GM10248 (cell line): ENCODE data around the gene LARGE1.

Experiments used
- CTCF ChIA-PET: fragments of 300-600 bp; sonication (Branson Sonifier 250); formaldehyde crosslinking; extraction: SDS; loops from one replicate; lab custom pipeline; 2021; ENCODE audit warnings: antibody characterized with exemption; lab: Yijun Ruan, JAX
- POLR2A ChIA-PET: fragments of 350-650 bp; sonication (Branson Sonifier 250); formaldehyde crosslinking; extraction: SDS; loops from one replicate; lab custom pipeline; 2020; ENCODE audit warnings: antibody characterized with exemption; lab: Yijun Ruan, JAX
- DNase-seq: peaks from one replicate; pipeline ENCODE4 v3.0.0; 2012; ENCODE audit errors: extremely low spot score
- CTCF ChIP-seq: IDR thresholded peaks from 2 replicates; pipeline ENCODE4 v1.5.1; 2012; ENCODE audit warnings: mild to moderate bottlenecking, low read depth; ENCODE audit errors: extremely low read depth, missing control alignments, control extremely low read depth

Gene LARGE1

DNA sequence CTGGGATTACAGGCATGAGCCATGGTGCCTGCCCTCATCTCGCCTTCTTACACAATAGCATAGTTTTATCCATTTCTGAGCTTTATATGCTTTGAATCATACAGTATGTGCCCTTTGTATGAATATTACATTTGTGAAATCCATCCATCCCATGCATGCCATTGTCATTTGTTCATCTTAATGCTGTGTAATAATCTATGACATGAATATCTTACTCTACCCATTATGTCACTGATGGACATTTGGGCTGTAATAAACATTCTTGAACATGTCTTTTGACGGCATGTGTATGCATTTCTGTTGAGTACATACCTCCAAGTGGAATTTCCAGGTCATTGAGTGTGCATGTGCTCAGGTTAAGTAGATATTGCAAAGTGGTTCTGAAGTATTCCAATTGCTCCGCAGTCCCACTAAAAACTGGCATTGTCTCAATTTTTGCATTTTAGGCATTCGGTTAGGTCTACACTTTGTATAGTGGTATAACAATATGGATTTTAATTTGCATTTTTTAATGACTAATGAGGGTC is 522.8 kb downstream of the LARGE1 start:
- no peak for DNase-seq
- POLR2A ChIA-PET: no interaction called here
- no peak for TF ChIP-seq CTCF
- CTCF ChIA-PET: no interaction called here

DNA sequence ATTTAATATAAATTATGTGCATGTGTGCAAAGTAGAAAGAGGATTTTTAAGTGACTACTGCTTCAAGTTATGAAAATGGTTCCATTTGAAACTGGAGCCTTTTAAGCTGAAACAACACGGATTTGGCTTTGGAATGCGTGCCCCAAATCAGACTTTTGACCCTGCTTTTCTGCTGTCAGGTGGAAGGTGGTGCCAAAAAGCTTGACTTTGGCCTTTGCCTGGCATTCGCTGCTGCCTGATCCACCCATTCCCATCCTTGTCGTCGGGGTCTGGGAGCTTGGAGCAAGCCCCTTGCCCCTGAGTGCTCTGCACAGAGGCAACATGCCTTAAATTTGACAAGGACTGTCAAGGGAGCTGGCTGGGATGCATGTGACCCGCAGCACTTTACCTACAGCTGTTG is 526.8 kb downstream of the LARGE1 start:
- no peak for DNase-seq
- ChIA-PET CTCF (interaction anchor here (0.9 to 1.6 kb wide), 7 partner anchors 8 to 125 kb away, joined by 3 to 4 read pairs (median 3); no protein-coding TSS in a partner anchor), POLR2A (no interaction called here)
- no peak for TF ChIP-seq CTCF

- DNase-seq: no peak
- POLR2A ChIA-PET: no interaction called here
- CTCF ChIA-PET: no interaction called here
- no peak for TF ChIP-seq CTCF
Measured at GRCh38 chr22:33391298-33391697, 529.0 kb downstream of the LARGE1 start.

- DNase-seq: no peak
- POLR2A ChIA-PET: no interaction called here
- CTCF ChIA-PET: interaction anchor here (1.0 kb wide), 1 partner anchor 9 kb away, joined by 3 read pairs; no protein-coding TSS in a partner anchor
- no peak for TF ChIP-seq CTCF
Measured at GRCh38 chr22:33389936-33390335, 530.3 kb downstream of the LARGE1 start.

GRCh38 chr22:33386270-33386669 is 534.0 kb downstream of the LARGE1 start:
- no peak for DNase-seq
- ChIA-PET CTCF (no interaction called here), POLR2A (no interaction called here)
- no peak for TF ChIP-seq CTCF

- POLR2A ChIA-PET: no interaction called here
- TF ChIP-seq CTCF: no peak
- DNase-seq: no peak
- CTCF ChIA-PET: interaction anchor here (1.0 kb wide), 1 partner anchor 109 kb away, joined by 3 read pairs; no protein-coding TSS in a partner anchor
Measured at GRCh38 chr22:33385611-33386010, 534.7 kb downstream of the LARGE1 start.
